Naive thymus-derived CD4-positive, alpha-beta T cell (primary cell): ENCODE data around the gene TSPAN13. TPM values are rescaled to one million over a fixed set of nuclear protein-coding genes. Genes with fewer than 3 reads are reported as not detected.

Experiments used
- ATAC-seq: fragments of 150-1000 bp; cut with Tn5 transposase; 2 replicates; pipeline ENCODE4 v1.10.0; 2021; ENCODE audit warnings: mild to moderate bottlenecking, moderate library complexity
- CTCF ChIA-PET: fragments of 350-600 bp; sonication (Branson Sonifier 250); formaldehyde crosslinking; loops from one replicate; lab custom pipeline; 2021; ENCODE audit warnings: antibody characterized with exemption; lab: Charles Lee
- POLR2A ChIA-PET: fragments of 350-600 bp; sonication (Branson Sonifier 250); formaldehyde crosslinking; loops from one replicate; lab custom pipeline; 2021; ENCODE audit warnings: antibody characterized with exemption, inconsistent platforms; lab: Charles Lee
- DNase-seq, 9 donors: peaks; one replicate each; pipeline versions ENCODE4 v3.0.0 to v3.0.0-alpha.2; 2020 to 2022; ENCODE audit warnings: mixed read lengths in 1 of 9
- H3K27ac ChIP-seq: one replicate; pipeline ENCODE4 v1.7.0; 2013; ENCODE audit warnings: mild to moderate bottlenecking, low read depth, low read length, moderate library complexity
- H3K27me3 ChIP-seq, 2 donors: one replicate each; pipeline ENCODE4 v1.7.0; 2013; ENCODE audit warnings: low read length in 2 of 2, mild to moderate bottlenecking in 2 of 2, moderate library complexity in 2 of 2; ENCODE audit not compliant: control insufficient read depth in 2 of 2, insufficient read depth in 2 of 2
- H3K36me3 ChIP-seq, 3 experiments: 1 replicate in 2 of 3; 2 replicates in 1 of 3; pipeline ENCODE4 v1.7.0; 2013; ENCODE audit warnings: low read length in 3 of 3, mild to moderate bottlenecking in 3 of 3, moderate library complexity in 1 of 3; ENCODE audit not compliant: insufficient read depth in 3 of 3, control insufficient read depth in 2 of 3
- H3K4me1 ChIP-seq, 2 donors: one replicate each; pipeline ENCODE4 v1.7.0; 2013; ENCODE audit warnings: low read length in 2 of 2, mild to moderate bottlenecking in 2 of 2, moderate library complexity in 1 of 2; ENCODE audit not compliant: control insufficient read depth in 2 of 2, insufficient read depth in 2 of 2
- H3K4me3 ChIP-seq: 2 replicates; pipeline ENCODE4 v1.7.0; 2013; ENCODE audit warnings: mild to moderate bottlenecking, low read length
- H3K9me3 ChIP-seq, 3 experiments: 1 replicate in 2 of 3; 2 replicates in 1 of 3; pipeline ENCODE4 v1.7.0; 2013; ENCODE audit warnings: low read length in 3 of 3; ENCODE audit not compliant: control insufficient read depth in 2 of 3
- H3K27ac Mint-ChIP-seq, 9 donors: one replicate each; pipeline ENCODE4 v1.8.0; 2020 to 2022; ENCODE audit warnings: mixed read lengths in 9 of 9, mild to moderate bottlenecking in 8 of 9, moderate library complexity in 5 of 9, inconsistent platforms in 2 of 9
- H3K27me3 Mint-ChIP-seq, 5 donors: one replicate each; pipeline ENCODE4 v1.8.0; 2021 to 2022; ENCODE audit warnings: mixed read lengths in 5 of 5, mild to moderate bottlenecking in 1 of 5
- H3K36me3 Mint-ChIP-seq, 5 donors: one replicate each; pipeline ENCODE4 v1.8.0; 2020 to 2022; ENCODE audit warnings: mixed read lengths in 5 of 5, mild to moderate bottlenecking in 3 of 5, inconsistent platforms in 1 of 5
- H3K4me1 Mint-ChIP-seq, 7 donors: one replicate each; pipeline ENCODE4 v1.8.0; 2020 to 2022; ENCODE audit warnings: mixed read lengths in 7 of 7, mild to moderate bottlenecking in 3 of 7, inconsistent platforms in 1 of 7
- H3K4me3 Mint-ChIP-seq, 10 donors: one replicate each; pipeline ENCODE4 v1.8.0; 2020 to 2022; ENCODE audit warnings: mild to moderate bottlenecking in 10 of 10, mixed read lengths in 10 of 10, moderate library complexity in 6 of 10, inconsistent platforms in 2 of 10
- H3K9me3 Mint-ChIP-seq, 11 donors: one replicate each; pipeline ENCODE4 v1.8.0; 2020 to 2022; ENCODE audit warnings: mixed read lengths in 11 of 11, mild to moderate bottlenecking in 4 of 11, inconsistent platforms in 1 of 11, moderate library complexity in 1 of 11
- intact Hi-C, 2 donors: fragments of 100-400 bp; cut with micrococcal nuclease; formaldehyde crosslinking; loops; one replicate each; pipeline ENCODE4 v1.15.1; 2023
- polyA plus RNA-seq, 2 donors: library from polyadenylated mRNA; unstranded; fragments of 300-500 nt; fragmentation: Illumina TruSeq; gene quantifications; one replicate each; pipeline ENCODE4 v1.2.3, GENCODE V29; 2021
- total RNA-seq, 6 experiments: library from RNA in 5 of 6; stranded (reverse) in 5 of 6; gene quantifications; 1 replicate in 5 of 6; 2 replicates in 1 of 6; pipeline ENCODE4 v1.2.3 and lab custom pipeline; 2021 to 2026

Gene TSPAN13
- total and polyA plus RNA-seq, 7 experiments from 2014 or later: 0.17 to 2.5 (median 0.53) TPM; not detected in 3

GRCh38 chr7:16803881-16804673, 50.5 kb downstream of the TSPAN13 start:
- ChIA-PET POLR2A (interaction anchor here (0.5 kb wide), 1 partner anchor 1011 kb away, joined by 4 read pairs; no protein-coding TSS in a partner anchor), CTCF (no interaction called here)
- H3K9me3 ChIP-seq: no peaks in the 10 kb centered on the region
- no peak overlapping the region for H3K4me3 ChIP-seq
- Mint-ChIP-seq H3K4me1 (no peaks in the 10 kb centered on the region), H3K36me3 (no peaks in the 10 kb centered on the region), H3K27me3 (peaks cover 4 to 11% (median 8%) of the 10 kb centered on the region in 5 donors), H3K27ac (no peak overlapping the region), H3K4me3 (no peak overlapping the region), H3K9me3 (peaks cover 0 to 1% (median 0%) of the 10 kb centered on the region in 11 donors)
- H3K27ac ChIP-seq: no peak overlapping the region
- intact Hi-C loops: no loop called here
- ATAC-seq (no peak), DNase-seq (no peak)
- no peaks in the 10 kb centered on the region for H3K4me1 ChIP-seq
- no peaks in the 10 kb centered on the region for H3K36me3 ChIP-seq
- no peaks in the 10 kb centered on the region for H3K27me3 ChIP-seq

GRCh38 chr7:16804674-16805439, 51.3 kb downstream of the TSPAN13 start, which contains the start of gene AGR2:
TSS of gene AGR2 (minus strand) at chr7:16804999. CDS start at chr7:16801796, 3,203 bp downstream.
- ChIA-PET CTCF (no interaction called here), POLR2A (no interaction called here)
- H3K4me1 ChIP-seq: no peaks in the 10 kb centered on the region
- H3K27me3 ChIP-seq: no peaks in the 10 kb centered on the region
- Mint-ChIP-seq H3K36me3 (no peaks in the 10 kb centered on the region), H3K4me1 (no peaks in the 10 kb centered on the region), H3K4me3 (no peak within 1 kb of the TSS), H3K27me3 (peaks cover 4 to 11% (median 9%) of the 10 kb centered on the region in 5 donors), H3K9me3 (peaks cover 0 to 1% (median 0%) of the 10 kb centered on the region in 11 donors), H3K27ac (no peak within 1 kb of the TSS)
- DNase-seq: no peak
- H3K36me3 ChIP-seq: no peaks in the 10 kb centered on the region
- intact Hi-C loops: no loop called here
- H3K9me3 ChIP-seq: no peaks in the 10 kb centered on the region
- ATAC-seq: no peak
- H3K4me3 ChIP-seq: no peak within 1 kb of the TSS
- H3K27ac ChIP-seq: no peak within 1 kb of the TSS

- no peak overlapping the region for H3K27ac Mint-ChIP-seq
- no peaks in the 10 kb centered on the region for H3K4me1 ChIP-seq
- ChIA-PET POLR2A (no interaction called here), CTCF (no interaction called here)
- H3K9me3 ChIP-seq: no peaks in the 10 kb centered on the region
- no peak overlapping the region for H3K4me3 Mint-ChIP-seq
- ATAC-seq: no peak
- no peaks in the 10 kb centered on the region for H3K27me3 ChIP-seq
- H3K9me3 Mint-ChIP-seq: peaks cover 0 to 1% (median 0%) of the 10 kb centered on the region in 11 donors
- no peak overlapping the region for H3K27ac ChIP-seq
- H3K36me3 ChIP-seq: no peaks in the 10 kb centered on the region
- peaks cover 4 to 13% (median 11%) of the 10 kb centered on the region in 5 donors for H3K27me3 Mint-ChIP-seq
- no peaks in the 10 kb centered on the region for H3K36me3 Mint-ChIP-seq
- no peak overlapping the region for H3K4me3 ChIP-seq
- DNase-seq: no peak
- intact Hi-C loops: no loop called here
- no peaks in the 10 kb centered on the region for H3K4me1 Mint-ChIP-seq
These were observed 51.9 kb downstream of the TSPAN13 start for GRCh38 chr7:16805441-16805840.

DNA sequence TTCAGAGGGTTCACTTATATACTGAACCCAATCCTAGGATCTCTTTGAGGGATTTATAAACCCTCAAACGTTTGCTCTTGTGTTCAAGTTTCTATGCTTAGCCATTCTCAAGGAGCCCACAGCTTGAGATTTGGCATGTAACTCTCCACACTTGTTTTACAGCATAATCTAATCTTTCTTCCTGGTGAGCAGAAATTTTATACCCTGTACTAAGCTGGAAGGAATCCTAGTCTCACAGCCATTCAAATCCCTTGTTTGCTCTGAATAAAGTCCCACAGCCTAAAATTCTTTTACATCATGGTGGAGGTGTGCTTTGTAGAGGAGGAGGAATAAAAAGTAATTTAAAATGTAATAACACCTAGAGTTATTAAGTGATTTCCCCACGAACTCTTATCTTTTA, 56.6 kb downstream of the TSPAN13 start:
- Mint-ChIP-seq H3K27ac (no peak overlapping the region), H3K4me3 (no peak overlapping the region), H3K36me3 (no peaks in the 10 kb centered on the region), H3K27me3 (peaks cover 0 to 16% (median 14%) of the 10 kb centered on the region in 5 donors), H3K4me1 (peaks cover 0 to 3% (median 0%) of the 10 kb centered on the region in 7 donors), H3K9me3 (peaks cover 0 to 1% (median 0%) of the 10 kb centered on the region in 11 donors)
- no peak for DNase-seq
- Histone ChIP-seq H3K27me3 (no peaks in the 10 kb centered on the region), H3K27ac (no peak overlapping the region), H3K4me3 (no peak overlapping the region), H3K36me3 (no peaks in the 10 kb centered on the region), H3K9me3 (no peaks in the 10 kb centered on the region), H3K4me1 (no peaks in the 10 kb centered on the region)
- ChIA-PET POLR2A (no interaction called here), CTCF (no interaction called here)
- intact Hi-C loops: no loop called here
- ATAC-seq: no peak

- H3K27ac ChIP-seq: no peak overlapping the region
- no peaks in the 10 kb centered on the region for H3K27me3 ChIP-seq
- DNase-seq (no peak), ATAC-seq (no peak)
- CTCF ChIA-PET: no interaction called here
- no peaks in the 10 kb centered on the region for H3K9me3 ChIP-seq
- intact Hi-C loops: no loop called here
- POLR2A ChIA-PET: no interaction called here
- no peak overlapping the region for H3K27ac Mint-ChIP-seq
- peaks cover 0 to under 1% (median 0%) of the 10 kb centered on the region in 11 donors for H3K9me3 Mint-ChIP-seq
- peaks cover 0 to 3% (median 0%) of the 10 kb centered on the region in 7 donors for H3K4me1 Mint-ChIP-seq
- no peaks in the 10 kb centered on the region for H3K36me3 Mint-ChIP-seq
- peaks cover 0 to 18% (median 14%) of the 10 kb centered on the region in 5 donors for H3K27me3 Mint-ChIP-seq
- H3K4me3 Mint-ChIP-seq: no peak overlapping the region
- H3K36me3 ChIP-seq: no peaks in the 10 kb centered on the region
- no peak overlapping the region for H3K4me3 ChIP-seq
- no peaks in the 10 kb centered on the region for H3K4me1 ChIP-seq
These were observed 57.0 kb downstream of the TSPAN13 start for GRCh38 chr7:16810573-16810972.

GRCh38 chr7:16811551-16811950, 58.0 kb downstream of the TSPAN13 start:
- ChIA-PET CTCF (no interaction called here), POLR2A (no interaction called here)
- Histone ChIP-seq H3K27me3 (no peaks in the 10 kb centered on the region), H3K9me3 (no peaks in the 10 kb centered on the region), H3K4me3 (no peak overlapping the region), H3K27ac (no peak overlapping the region), H3K36me3 (no peaks in the 10 kb centered on the region), H3K4me1 (no peaks in the 10 kb centered on the region)
- Mint-ChIP-seq H3K4me3 (no peak overlapping the region), H3K9me3 (no peaks in the 10 kb centered on the region), H3K27me3 (peaks cover 0 to 19% (median 17%) of the 10 kb centered on the region in 5 donors), H3K4me1 (peaks cover 0 to 5% (median 0%) of the 10 kb centered on the region in 7 donors), H3K36me3 (no peaks in the 10 kb centered on the region), H3K27ac (no peak overlapping the region)
- no peak for ATAC-seq
- intact Hi-C loops: no loop called here
- no peak for DNase-seq
